ENCODE results near the gene OSBPL2. TPM values are rescaled to one million over a fixed set of nuclear protein-coding genes. Genes with fewer than 3 reads are reported as not detected.

OSBPL2 gene
- total and polyA plus RNA-seq, 12 donors: 12.6 to 55.7 (median 39.8) TPM

DNA sequence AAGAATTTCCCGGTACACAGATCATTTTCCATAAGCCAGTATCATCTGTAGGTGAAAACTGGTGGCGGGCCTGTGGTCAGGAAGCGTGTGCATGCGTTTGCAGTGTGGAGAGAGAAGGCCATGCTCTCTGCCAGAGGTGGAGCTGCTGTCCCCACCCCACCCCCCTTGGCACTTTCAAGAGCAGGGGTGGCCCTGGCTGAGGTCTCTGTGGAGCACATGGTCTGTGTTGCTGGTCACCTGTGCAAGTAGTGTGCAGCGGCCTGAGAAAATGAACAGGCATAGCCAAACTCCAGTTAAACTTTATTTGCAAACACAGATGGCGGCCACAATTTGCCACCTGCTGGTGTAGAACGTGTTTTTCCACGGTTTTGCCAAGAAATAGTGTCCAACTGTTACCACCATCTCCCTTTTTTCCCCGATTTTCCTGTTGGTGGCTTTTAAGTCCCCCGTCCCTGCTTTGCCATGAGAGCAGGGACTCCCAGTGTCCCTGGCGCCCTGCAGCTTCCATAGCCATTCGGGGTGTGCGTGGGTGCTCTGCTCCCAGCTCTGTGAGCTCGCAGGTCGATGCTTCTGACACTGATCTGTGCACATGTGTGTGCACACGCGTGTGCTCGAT, 66.9 kb downstream of the OSBPL2 start:
- TF ChIP-seq, protein P1, sequence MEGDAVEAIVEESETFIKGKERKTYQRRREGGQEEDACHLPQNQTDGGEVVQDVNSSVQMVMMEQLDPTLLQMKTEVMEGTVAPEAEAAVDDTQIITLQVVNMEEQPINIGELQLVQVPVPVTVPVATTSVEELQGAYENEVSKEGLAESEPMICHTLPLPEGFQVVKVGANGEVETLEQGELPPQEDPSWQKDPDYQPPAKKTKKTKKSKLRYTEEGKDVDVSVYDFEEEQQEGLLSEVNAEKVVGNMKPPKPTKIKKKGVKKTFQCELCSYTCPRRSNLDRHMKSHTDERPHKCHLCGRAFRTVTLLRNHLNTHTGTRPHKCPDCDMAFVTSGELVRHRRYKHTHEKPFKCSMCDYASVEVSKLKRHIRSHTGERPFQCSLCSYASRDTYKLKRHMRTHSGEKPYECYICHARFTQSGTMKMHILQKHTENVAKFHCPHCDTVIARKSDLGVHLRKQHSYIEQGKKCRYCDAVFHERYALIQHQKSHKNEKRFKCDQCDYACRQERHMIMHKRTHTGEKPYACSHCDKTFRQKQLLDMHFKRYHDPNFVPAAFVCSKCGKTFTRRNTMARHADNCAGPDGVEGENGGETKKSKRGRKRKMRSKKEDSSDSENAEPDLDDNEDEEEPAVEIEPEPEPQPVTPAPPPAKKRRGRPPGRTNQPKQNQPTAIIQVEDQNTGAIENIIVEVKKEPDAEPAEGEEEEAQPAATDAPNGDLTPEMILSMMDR (IDR thresholded peaks at IDR 0.05): no peak

DNA sequence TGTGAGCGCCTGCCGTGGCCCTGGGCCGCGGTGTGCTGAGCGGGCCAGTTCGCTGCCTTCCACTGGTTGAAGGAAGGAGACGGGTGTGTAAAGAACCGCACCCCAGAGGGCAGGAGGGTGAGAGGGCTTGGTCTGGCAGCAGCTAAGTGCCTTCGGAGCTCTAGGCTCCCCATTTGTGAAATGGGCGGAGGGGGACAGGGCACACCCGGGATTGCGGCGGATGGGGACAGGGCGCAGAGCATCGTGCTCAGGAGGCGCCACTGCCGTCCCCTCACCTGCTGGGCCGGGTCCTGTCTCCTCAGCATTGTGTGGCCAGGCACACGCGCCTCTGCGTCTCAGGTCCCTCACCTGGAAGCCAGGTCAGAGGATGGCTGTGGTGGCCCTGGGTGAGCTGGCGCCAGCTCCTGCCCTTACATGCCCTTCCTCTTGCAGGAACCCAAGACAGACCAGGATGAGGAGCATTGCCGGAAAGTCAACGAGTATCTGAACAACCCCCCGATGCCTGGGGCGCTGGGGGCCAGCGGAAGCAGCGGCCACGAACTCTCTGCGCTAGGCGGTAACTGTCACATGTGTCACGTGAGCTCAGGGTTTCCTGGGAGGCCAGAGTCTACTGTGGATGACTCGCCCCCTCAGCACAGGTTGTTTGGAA, 67.6 kb downstream of the OSBPL2 start:
- no peak overlapping the region for H3K4me3 ChIP-seq
- WGBS, 2 donors: 87 to 90% methylated on average over 33 of the region's 33 CpGs
- H3K9me3 ChIP-seq: no peaks in the 10 kb centered on the region
- DNase-seq: peak in 1 of 2 donors; percentile 12
- peaks cover 18 to 59% (median 30%) of the 10 kb centered on the region in 9 donors for H3K4me1 ChIP-seq
- TF ChIP-seq, protein P1 (IDR thresholded peaks at IDR 0.05): no peak
- no peaks in the 10 kb centered on the region for H3K27me3 ChIP-seq
- H3K36me3 ChIP-seq: peaks cover 8 to 70% (median 62%) of the 10 kb centered on the region in 9 donors
- no peak for ATAC-seq
- H3K27ac ChIP-seq: peak overlapping the region in 3 of 10 donors; percentile 9 to 97 (median 34)
- intact Hi-C loops (cut with DNase I): loop anchor here in 3 of 10 donors (5.0 to 10.0 kb wide), 3 partner anchors 36 to 189 kb away; no protein-coding TSS in a partner anchor

More for the DNA sequence above, 66.9 kb downstream of the OSBPL2 start:
- WGBS, 2 donors: 76 to 78% methylated on average over 18 of the region's 18 CpGs
- intact Hi-C loops (cut with DNase I): loop anchor here in 3 of 10 donors (5.0 to 10.0 kb wide), 3 partner anchors 37 to 190 kb away; no protein-coding TSS in a partner anchor
- H3K9me3 ChIP-seq: no peaks in the 10 kb centered on the region
- peak overlapping the region in 4 of 10 donors; percentile 80 to 98 (median 92) for H3K4me3 ChIP-seq
- peaks cover 8 to 64% (median 55%) of the 10 kb centered on the region in 9 donors for H3K36me3 ChIP-seq
- H3K27ac ChIP-seq: peak overlapping the region in 5 of 10 donors; percentile 9 to 99 (median 97)
- ATAC-seq (no peak), DNase-seq (no peak)
- peaks cover 18 to 59% (median 30%) of the 10 kb centered on the region in 9 donors for H3K4me1 ChIP-seq
- H3K27me3 ChIP-seq: no peaks in the 10 kb centered on the region

GRCh38 chr20:62306414-62307187, 68.3 kb downstream of the OSBPL2 start:
- Histone ChIP-seq H3K36me3 (peaks cover 8 to 77% (median 67%) of the 10 kb centered on the region in 9 donors), H3K4me3 (no peak overlapping the region), H3K9me3 (no peaks in the 10 kb centered on the region), H3K4me1 (peaks cover 18 to 59% (median 30%) of the 10 kb centered on the region in 9 donors), H3K27me3 (no peaks in the 10 kb centered on the region), H3K27ac (peak overlapping the region in 2 of 10 donors; percentile 1 to 63)
- DNase-seq (peak in 1 of 2 donors; percentile 11), ATAC-seq (no peak)
- TF ChIP-seq, protein P1 (IDR thresholded peaks at IDR 0.05): no peak
- intact Hi-C loops (cut with DNase I): loop anchor here in 3 of 10 donors (5.0 to 10.0 kb wide), 3 partner anchors 36 to 188 kb away; no protein-coding TSS in a partner anchor
- WGBS, 2 donors: 87 to 90% methylated on average over 27 of the region's 27 CpGs
